Left renal pelvis (tissue), 4 donors: ENCODE measurements around the gene ZNF419. TPM values are rescaled to one million over a fixed set of nuclear protein-coding genes. Genes with fewer than 3 reads are reported as not detected.

Source experiments
- DNase-seq, 4 donors: peaks; one replicate each; pipeline ENCODE4 v3.0.0-alpha.2; 2013; ENCODE audit warnings: low read depth in 4 of 4, low spot score in 3 of 4
- polyA plus RNA-seq, 4 donors: library from polyadenylated mRNA; unstranded; fragments of 120-200 nt; gene quantifications; one replicate each; pipeline ENCODE4 v1.2.1, GENCODE V29; 2013; ENCODE audit not compliant: insufficient read length in 4 of 4

ZNF419 gene
- polyA plus RNA-seq, 4 donors: 14.2 to 23.6 (median 20.2) TPM

- DNase-seq: peak; percentile 75 to 88 (median 80)
Observed at GRCh38 chr19:57527136-57527881, 39.8 kb downstream of the ZNF419 start, which contains the start of gene ZNF549. Gene ZNF549 (plus strand): TSS chr19:57527356. CDS start chr19:57527574, 218 bp downstream.

GRCh38 chr19:57537953-57538547 is 50.5 kb downstream of the ZNF419 start:
- no peak for DNase-seq

Other genes starting within 250 kb of the ZNF419 start
- gene ZNF805, start 247.1 kb upstream of the ZNF419 start, polyA plus RNA-seq: 1 to 10 TPM; 5.3 to 6.9 (median 6.3) TPM
- 1 to 10 TPM; 2.6 to 3.5 (median 3.0) TPM for gene ZNF460, start 207.3 kb upstream of the ZNF419 start, polyA plus RNA-seq
- 10 to 100 TPM in 1 of 4 donors, 1 to 10 TPM in 3; 7.2 to 10.3 (median 8.8) TPM for gene ZNF543, start 167.3 kb upstream of the ZNF419 start, polyA plus RNA-seq
- gene ZNF304, start 136.5 kb upstream of the ZNF419 start, polyA plus RNA-seq: 10 to 100 TPM; 14.7 to 19.0 (median 17.1) TPM
- 10 to 100 TPM; 14.8 to 20.2 (median 16.6) TPM for gene TRAPPC2B, start 124.2 kb upstream of the ZNF419 start, polyA plus RNA-seq
- gene ZNF547, start 124.2 kb upstream of the ZNF419 start, polyA plus RNA-seq: 1 to 10 TPM; 2.5 to 6.6 (median 6.0) TPM
- gene ZNF548, start 97.9 kb upstream of the ZNF419 start, polyA plus RNA-seq: 10 to 100 TPM; 21.8 to 27.6 (median 24.8) TPM
- 10 to 100 TPM; 11.7 to 13.9 (median 12.3) TPM for gene ZNF17, start 76.6 kb upstream of the ZNF419 start, polyA plus RNA-seq
- 10 to 100 TPM in 3 of 4 donors, 1 to 10 TPM in 1; 5.6 to 14.0 (median 12.7) TPM for gene ZNF749, start 52.4 kb upstream of the ZNF419 start, polyA plus RNA-seq
- gene VN1R1, start 30.6 kb upstream of the ZNF419 start, polyA plus RNA-seq: 1 to 10 TPM; 1.6 to 5.8 (median 3.1) TPM
- gene ZNF772, start 10.2 kb upstream of the ZNF419 start, polyA plus RNA-seq: 10 to 100 TPM in 3 of 4 donors, 1 to 10 TPM in 1; 9.8 to 23.2 (median 22.3) TPM
- 10 to 100 TPM; 10.1 to 13.9 (median 11.6) TPM for gene ZNF773, start 12.2 kb downstream of the ZNF419 start, polyA plus RNA-seq
- gene ZNF549, start 39.6 kb downstream of the ZNF419 start, polyA plus RNA-seq: 10 to 100 TPM; 10.5 to 15.7 (median 14.1) TPM
- gene ZNF550, start 72.1 kb downstream of the ZNF419 start, polyA plus RNA-seq: 10 to 100 TPM; 15.1 to 22.7 (median 21.1) TPM
- 10 to 100 TPM in 1 of 4 donors, 1 to 10 TPM in 3; 7.3 to 10.1 (median 8.6) TPM for gene ZNF416, start 91.2 kb downstream of the ZNF419 start, polyA plus RNA-seq
- 10 to 100 TPM; 12.9 to 21.4 (median 17.3) TPM for gene ZIK1, start 96.4 kb downstream of the ZNF419 start, polyA plus RNA-seq
- gene ZNF530, start 112.1 kb downstream of the ZNF419 start, polyA plus RNA-seq: 1 to 10 TPM; 4.4 to 5.4 (median 4.7) TPM
- gene ZNF134, start 126.5 kb downstream of the ZNF419 start, polyA plus RNA-seq: 10 to 100 TPM; 16.0 to 28.1 (median 27.1) TPM
- 10 to 100 TPM; 24.7 to 46.4 (median 32.4) TPM for gene ZNF211, start 145.4 kb downstream of the ZNF419 start, polyA plus RNA-seq
- under 1 TPM in 2 of 4 donors, not detected in 2; 0.09 to 0.17 TPM for gene ZSCAN4, start 181.2 kb downstream of the ZNF419 start, polyA plus RNA-seq
- 10 to 100 TPM in 3 of 4 donors, 1 to 10 TPM in 1; 9.3 to 17.4 (median 15.0) TPM for gene ZNF551, start 194.2 kb downstream of the ZNF419 start, polyA plus RNA-seq
- 10 to 100 TPM; 22.8 to 33.6 (median 31.2) TPM for gene ZNF154, start 221.5 kb downstream of the ZNF419 start, polyA plus RNA-seq
- gene ZNF671, start 239.9 kb downstream of the ZNF419 start, polyA plus RNA-seq: 10 to 100 TPM in 3 of 4 donors, 1 to 10 TPM in 1; 9.4 to 19.4 (median 19.3) TPM